ENCODE measurements around the gene MAP4K4. TPM values are rescaled to one million over a fixed set of nuclear protein-coding genes. Genes with fewer than 3 reads are reported as not detected.

The MAP4K4 gene
- total RNA-seq, 1 donor from 2014 or later, result 48.0 TPM

- intact Hi-C loops (cut with DNase I), result no loop called here
- TF ChIP-seq, protein P1, sequence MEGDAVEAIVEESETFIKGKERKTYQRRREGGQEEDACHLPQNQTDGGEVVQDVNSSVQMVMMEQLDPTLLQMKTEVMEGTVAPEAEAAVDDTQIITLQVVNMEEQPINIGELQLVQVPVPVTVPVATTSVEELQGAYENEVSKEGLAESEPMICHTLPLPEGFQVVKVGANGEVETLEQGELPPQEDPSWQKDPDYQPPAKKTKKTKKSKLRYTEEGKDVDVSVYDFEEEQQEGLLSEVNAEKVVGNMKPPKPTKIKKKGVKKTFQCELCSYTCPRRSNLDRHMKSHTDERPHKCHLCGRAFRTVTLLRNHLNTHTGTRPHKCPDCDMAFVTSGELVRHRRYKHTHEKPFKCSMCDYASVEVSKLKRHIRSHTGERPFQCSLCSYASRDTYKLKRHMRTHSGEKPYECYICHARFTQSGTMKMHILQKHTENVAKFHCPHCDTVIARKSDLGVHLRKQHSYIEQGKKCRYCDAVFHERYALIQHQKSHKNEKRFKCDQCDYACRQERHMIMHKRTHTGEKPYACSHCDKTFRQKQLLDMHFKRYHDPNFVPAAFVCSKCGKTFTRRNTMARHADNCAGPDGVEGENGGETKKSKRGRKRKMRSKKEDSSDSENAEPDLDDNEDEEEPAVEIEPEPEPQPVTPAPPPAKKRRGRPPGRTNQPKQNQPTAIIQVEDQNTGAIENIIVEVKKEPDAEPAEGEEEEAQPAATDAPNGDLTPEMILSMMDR (IDR thresholded peaks at IDR 0.05), result no peak
- Histone ChIP-seq H3K4me1 (peaks cover 3 to 26% of the 10 kb centered on the region in 2 donors), H3K27ac (no peak overlapping the region), H3K27me3 (no peaks in the 10 kb centered on the region), H3K36me3 (no peaks in the 10 kb centered on the region), H3K9me3 (no peaks in the 10 kb centered on the region), H3K4me3 (no peak overlapping the region)
- no peak for DNase-seq (ENCODE audit: low spot score in 2 of 2)
These were observed 110.6 kb downstream of the MAP4K4 start for GRCh38 chr2:101808006-101808562.

GRCh38 chr2:101809698-101810097 is 112.2 kb downstream of the MAP4K4 start:
- peaks cover 3 to 26% of the 10 kb centered on the region in 2 donors for H3K4me1 ChIP-seq
- H3K27ac ChIP-seq, result no peak overlapping the region
- H3K27me3 ChIP-seq, result no peaks in the 10 kb centered on the region
- H3K9me3 ChIP-seq, result no peaks in the 10 kb centered on the region
- intact Hi-C loops (cut with DNase I), result no loop called here
- TF ChIP-seq, protein P1 (IDR thresholded peaks at IDR 0.05), result no peak
- no peak overlapping the region for H3K4me3 ChIP-seq
- no peaks in the 10 kb centered on the region for H3K36me3 ChIP-seq
- no peak for DNase-seq (ENCODE audit: low spot score in 2 of 2)

GRCh38 chr2:101811226-101812015 is 113.9 kb downstream of the MAP4K4 start:
- Histone ChIP-seq H3K4me1 (peaks cover 2 to 25% of the 10 kb centered on the region in 2 donors), H3K27ac (no peak overlapping the region), H3K9me3 (no peaks in the 10 kb centered on the region), H3K27me3 (no peaks in the 10 kb centered on the region), H3K36me3 (no peaks in the 10 kb centered on the region), H3K4me3 (no peak overlapping the region)
- intact Hi-C loops (cut with DNase I), result no loop called here
- TF ChIP-seq, protein P1 (IDR thresholded peaks at IDR 0.05), result no peak
- DNase-seq (ENCODE audit: low spot score in 2 of 2), result no peak

DNA sequence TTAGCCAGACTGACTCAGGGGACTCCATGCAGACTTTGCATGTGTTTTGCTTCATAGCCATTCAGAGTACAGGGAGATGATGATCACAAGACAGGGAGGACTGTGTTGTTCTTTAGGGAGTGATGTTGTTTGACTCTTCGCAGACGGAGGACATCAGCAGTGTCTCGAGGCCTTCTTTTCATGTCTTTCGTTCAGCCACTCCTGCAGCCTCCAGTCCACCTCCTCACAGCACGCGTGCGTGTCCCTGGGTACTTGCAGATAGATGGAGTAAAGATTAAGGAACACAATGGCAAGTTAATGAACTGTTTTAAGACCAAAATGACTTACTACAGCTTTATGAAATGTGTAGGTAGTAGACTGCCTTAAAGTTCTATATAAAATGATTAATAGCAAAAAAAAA is 114.7 kb downstream of the MAP4K4 start:
- peaks cover 0 to 17% of the 10 kb centered on the region in 2 donors for H3K4me1 ChIP-seq
- TF ChIP-seq, protein P1 (IDR thresholded peaks at IDR 0.05), result no peak
- intact Hi-C loops (cut with DNase I), result no loop called here
- H3K36me3 ChIP-seq, result no peaks in the 10 kb centered on the region
- H3K9me3 ChIP-seq, result no peaks in the 10 kb centered on the region
- no peaks in the 10 kb centered on the region for H3K27me3 ChIP-seq
- no peak for DNase-seq (ENCODE audit: low spot score in 2 of 2)
- no peak overlapping the region for H3K4me3 ChIP-seq
- no peak overlapping the region for H3K27ac ChIP-seq

- no peak for DNase-seq (ENCODE audit: low spot score in 2 of 2)
- Histone ChIP-seq H3K27ac (no peak overlapping the region), H3K27me3 (no peaks in the 10 kb centered on the region), H3K4me1 (peaks cover 0 to 18% of the 10 kb centered on the region in 2 donors), H3K36me3 (no peaks in the 10 kb centered on the region), H3K9me3 (no peaks in the 10 kb centered on the region), H3K4me3 (no peak overlapping the region)
- intact Hi-C loops (cut with DNase I), result no loop called here
- TF ChIP-seq, protein P1 (IDR thresholded peaks at IDR 0.05), result no peak
These were observed 117.2 kb downstream of the MAP4K4 start for GRCh38 chr2:101814752-101815151.
